HG02884 (cell line): ENCODE results near the gene AUTS2.

Experiments used
- ATAC-seq: cut with Tn5 transposase; IDR thresholded peaks from one replicate; pipeline ENCODE4 v1.9.1; 2021; ENCODE audit warnings: mild to moderate bottlenecking, moderate library complexity; ENCODE audit not compliant: unreplicated experiment

The AUTS2 gene

DNA sequence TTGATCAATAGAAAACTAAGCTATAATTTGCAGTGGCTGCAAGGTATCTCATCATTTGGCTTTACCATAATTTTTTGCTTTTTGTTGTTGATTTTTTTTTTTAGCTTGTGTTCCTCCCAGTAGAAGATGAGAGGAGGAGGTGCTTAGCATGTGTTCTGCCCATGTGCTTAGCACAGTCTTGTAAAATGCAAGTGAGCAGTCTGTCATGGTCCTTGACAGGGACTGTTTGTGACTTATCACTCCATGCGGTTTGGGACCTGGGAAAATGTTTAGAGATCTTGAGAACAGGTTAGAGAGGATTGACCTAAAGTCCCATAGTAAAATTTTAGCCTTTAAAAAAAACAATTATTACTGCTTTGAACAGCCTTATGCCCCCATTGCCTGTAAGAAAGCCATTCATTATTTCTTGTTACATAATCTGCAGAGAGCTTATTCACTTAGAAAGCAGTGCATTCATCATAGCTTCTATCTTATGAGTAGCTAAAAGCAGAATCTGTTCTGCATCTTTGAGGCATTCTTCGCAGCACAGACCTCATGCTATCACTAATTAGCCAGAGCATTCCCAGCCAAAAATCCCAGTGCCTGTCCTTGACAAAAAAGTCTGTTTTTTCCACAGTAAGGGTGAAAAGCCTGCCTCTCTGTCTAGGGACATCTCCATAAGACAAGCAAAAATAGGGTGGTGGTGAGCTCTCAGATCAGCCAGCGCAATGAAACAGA lies 784.9 kb downstream of the AUTS2 start:
- no peak for ATAC-seq

DNA sequence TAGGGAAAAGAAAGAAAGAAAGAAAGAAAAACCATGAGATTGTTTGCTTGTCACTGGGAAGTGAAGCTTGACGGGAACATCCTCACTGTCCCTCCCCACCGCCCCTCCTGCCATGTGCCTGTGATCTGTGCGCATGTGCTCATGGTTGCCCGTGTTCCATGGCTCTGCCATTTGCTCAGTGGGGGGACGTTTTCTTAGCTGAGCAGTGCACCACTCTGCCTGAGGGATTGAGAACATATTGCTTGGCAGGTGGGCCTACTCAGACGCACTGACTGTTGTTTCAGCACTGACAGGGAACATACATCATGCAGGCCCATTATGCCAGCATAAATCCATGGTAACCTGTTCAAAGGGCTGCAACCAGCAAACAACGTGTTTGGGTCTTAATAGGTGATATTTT lies 785.7 kb downstream of the AUTS2 start:
- no peak for ATAC-seq

DNA sequence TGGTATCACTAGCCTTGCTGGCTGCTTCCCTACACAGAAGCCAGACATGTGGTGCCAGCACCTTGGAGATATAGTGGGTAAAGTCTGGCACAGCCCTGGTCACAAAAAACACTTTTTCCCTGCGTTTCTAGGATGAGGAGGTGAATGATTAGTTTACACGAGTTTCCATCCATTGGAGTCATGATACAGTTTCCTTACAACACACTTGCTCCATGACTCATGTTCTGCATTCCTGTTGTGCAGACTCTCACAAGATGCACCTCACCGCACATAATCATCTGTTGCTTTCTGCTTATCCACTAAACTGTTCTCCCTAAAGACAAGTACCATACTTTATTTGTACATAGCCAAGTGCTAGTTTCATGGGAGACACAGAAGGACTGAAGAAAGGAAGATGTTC lies 786.6 kb downstream of the AUTS2 start:
- no peak for ATAC-seq

DNA sequence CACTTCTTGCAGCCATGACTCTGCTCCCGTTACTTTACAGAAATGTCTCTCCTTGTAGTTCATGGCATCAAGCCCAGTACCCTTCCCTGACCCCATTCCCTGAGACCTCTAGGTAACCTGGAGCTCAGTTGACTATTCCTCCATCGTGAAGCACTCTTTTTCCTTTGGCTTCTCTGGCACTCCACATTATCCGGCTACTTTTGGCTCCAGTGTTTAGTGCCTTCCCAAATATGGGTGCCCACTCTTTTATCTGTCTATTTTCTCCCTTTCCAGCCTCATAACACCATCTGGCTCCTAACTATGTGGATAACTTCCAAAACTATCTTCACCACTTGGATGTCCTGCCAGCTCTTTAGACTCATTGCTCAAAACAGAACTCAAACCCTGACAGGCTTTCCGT lies 788.9 kb downstream of the AUTS2 start:
- no peak for ATAC-seq

DNA sequence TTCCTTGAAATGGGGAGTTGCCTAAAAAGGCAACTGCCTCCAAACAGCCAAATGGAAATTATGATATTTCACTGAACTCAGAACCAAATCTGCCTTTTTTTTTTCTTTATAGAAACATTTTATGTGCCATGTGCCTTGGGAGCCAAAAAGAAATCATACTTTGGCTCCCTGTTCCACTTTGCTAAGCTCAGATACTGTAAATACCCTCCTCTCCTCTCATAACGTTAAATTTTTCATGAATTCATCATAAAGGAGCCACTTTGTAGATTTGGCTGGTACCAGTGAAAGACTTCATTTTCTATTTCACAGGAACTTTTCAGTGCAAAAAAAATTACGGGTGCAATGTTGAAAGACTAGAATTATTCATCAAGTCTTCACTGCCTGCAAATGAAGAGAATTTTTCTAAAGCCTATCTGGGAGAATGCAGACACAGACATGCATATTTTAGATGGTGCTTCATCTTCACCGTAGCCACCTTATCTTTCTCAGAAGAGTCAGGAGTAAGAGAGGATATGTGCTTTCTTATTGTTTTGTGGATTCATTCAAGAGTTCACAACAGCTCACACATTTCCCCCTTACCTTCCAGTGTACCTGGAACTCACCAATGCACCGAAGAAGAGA lies 791.4 kb downstream of the AUTS2 start:
- ATAC-seq: no peak

DNA sequence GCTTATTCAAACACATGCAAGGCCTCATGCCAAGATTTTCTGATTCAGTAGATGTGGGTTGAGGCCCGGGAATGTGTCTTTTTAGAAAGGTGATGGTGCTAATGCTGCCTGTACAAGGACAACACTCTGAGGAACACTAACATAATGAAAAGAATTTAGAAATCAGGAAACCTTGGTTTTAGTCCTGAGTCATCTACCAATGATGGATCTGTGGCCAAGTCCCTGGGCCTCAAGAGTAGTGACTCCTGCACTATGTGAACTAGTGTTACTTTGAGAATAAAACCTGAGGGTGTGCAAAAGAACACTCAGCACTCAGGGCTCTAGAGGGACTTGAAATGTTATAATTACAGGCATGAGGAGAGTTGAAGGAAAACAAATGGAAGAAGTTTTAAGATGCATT lies 792.0 kb downstream of the AUTS2 start:
- ATAC-seq: no peak

DNA sequence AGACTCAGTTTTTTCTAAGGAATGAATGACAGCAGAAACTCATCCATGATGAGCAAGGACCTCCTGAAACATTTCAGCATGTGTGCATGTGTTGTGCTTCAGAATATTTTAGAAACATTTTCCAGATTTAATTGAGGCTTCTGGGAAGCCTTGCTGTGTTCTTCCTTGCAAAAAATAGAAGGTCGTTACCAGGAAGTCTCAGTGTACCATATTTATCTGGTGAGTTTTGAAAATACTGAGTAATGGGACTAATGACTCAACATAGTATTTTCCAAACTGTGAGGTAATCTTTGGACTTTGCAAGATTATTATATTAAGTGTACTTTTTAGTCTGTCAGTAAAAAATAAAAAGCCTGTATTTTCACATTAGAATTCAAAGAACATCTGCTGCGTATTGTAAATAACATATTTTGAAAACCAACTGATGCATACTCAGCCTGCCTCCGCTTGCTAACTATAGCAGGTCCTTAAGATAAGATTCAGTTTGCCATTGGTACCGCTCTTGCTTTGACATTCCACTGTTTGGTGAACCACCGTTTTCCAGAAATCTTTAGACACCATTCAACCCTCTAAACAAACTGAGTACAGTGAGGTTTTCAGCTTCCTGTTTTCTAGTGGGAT lies 794.1 kb downstream of the AUTS2 start:
- ATAC-seq: no peak

DNA sequence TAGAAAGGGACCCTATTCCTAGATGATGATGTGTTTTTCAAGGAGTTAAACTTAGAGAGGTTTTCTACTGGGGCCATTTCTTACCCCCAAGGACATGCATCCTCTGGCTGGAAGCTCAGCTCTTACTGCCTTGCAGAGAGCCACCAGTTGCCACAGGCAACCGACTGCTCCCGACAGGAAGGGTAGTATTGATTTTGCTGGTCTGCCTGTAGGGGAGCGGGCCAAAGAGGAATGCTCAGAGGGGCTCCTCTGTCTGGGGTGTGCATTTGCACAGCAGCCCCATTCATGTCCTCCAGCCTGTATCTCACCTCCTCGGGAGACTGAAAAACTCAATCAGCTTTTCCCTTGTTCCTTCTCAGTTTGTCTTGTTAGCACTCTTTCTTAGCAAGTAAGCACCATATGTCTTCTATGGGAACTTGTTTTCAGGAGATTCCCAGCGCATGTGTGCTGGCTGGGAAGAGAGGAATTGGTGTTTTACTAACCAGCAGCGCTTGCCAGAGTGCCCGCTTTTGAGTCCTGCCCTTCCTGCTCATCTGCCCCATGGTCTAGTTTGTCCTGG lies 794.7 kb downstream of the AUTS2 start:
- no peak for ATAC-seq

DNA sequence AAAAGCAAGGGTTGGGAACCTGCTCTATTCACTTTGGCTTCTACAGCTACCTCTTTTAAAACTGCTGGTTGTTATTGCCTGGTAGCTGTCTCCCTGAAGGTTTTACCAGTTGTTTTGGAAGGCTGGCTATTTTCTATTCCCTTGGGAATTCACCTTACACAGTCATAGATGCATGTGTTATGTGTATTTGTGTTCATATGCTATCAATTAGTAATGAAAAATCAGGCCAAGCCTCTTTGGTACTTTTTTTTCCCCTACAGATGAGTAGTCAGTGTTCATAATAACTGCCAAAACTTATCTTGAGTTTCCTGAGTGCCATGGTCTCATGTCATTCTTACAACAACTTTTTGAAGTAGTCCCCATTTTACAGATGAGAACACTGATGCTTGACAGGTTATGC lies 795.7 kb downstream of the AUTS2 start:
- ATAC-seq: no peak

DNA sequence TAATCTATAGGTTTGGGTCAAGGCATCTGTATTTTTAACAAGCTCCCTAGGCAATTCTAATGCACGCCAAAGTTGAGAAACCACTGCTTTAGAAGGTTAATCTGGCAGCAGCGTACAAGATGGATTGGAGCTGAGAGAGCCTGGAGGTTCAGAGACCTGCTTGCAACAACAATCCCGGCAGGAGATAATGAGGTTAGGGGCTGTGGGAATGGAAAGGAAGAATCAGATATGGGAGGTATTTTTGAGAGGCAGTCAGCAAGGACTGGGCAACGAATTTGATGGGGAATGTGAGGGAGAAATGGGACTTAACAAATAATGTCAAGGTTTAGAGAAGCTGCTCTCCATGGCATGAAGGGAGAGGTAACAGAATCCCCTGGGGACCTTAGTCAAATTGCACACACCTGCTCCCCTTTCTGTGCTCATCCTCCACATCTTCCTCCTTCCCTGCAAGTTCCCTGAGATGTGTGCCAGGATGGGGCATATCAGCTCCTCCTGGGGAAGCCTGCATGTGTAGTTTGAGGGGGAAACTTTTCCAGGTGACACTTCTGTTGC lies 802.6 kb downstream of the AUTS2 start:
- ATAC-seq: no peak

DNA sequence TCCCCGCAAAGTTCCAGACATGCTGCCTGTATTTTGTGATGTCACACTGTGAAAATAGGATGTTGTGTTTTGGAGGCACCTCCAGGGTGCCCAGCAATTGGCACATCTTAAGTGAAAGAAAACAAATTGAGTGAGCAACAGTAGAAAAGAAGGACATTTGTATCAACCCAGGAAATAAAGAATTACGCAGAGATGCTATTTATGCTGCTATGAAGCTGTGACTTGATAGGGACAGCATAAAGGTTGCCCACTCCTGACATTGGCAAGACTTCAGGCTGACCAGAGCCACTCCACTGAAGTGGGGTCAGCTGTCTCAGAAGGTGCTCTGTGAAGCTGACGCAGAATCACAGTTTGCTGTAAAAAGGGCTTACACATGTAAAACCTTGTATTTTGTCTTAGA lies 803.8 kb downstream of the AUTS2 start:
- no peak for ATAC-seq

DNA sequence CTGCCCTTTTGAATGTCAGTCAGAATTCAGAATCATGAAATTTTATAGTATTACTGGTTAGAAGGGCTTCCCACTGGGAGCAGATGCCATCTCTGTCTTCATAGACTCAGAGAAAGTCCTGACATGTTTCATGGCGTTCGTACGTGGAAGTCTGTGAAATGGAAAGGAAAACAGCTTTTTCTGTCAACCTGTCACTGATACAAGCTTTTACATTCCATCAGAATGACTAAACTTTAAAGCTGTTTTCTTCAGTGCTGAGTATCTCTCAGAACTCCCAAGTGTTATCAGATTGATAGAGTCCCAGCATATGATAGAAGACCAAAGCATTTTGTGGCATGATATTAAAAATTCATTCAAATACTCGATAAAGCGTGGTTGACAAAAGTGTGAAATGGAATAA lies 807.0 kb downstream of the AUTS2 start:
- ATAC-seq: no peak

DNA sequence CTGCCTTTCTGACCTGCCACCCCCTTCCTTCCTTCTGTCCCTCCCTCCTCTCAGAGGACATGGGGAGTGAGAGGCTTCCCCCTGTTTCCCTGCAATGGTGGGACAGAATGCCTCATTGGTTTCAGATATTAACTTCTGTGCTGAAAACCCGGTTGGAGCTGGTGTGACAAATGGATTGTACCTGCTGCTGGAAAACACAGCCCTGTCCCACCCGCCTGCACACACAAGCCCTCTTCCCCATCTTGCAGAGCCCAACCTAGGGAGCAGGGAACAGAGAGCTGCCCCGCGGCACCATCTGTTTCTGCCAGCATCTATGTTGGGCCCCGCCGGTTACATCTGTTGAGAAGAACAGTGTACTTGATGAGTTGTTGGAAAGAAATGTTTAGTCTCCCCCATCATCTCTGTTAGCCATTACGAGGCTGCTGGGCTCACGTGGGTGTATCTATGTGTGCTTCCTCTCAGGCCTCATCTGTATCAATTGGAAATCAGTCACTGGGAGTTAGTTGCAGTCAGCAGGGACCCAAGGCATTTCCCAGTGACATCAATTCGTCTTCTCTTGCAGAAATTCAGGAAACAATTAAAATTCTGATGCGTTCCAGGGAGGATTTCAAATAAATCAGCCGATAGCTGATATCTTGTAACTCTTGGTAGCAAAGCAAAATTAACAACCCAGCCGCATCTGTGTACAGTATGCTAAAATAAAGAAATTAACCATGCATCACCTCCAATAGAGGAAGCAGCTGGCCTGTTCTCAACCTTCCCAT lies 808.1 kb downstream of the AUTS2 start:
- ATAC-seq: no peak

DNA sequence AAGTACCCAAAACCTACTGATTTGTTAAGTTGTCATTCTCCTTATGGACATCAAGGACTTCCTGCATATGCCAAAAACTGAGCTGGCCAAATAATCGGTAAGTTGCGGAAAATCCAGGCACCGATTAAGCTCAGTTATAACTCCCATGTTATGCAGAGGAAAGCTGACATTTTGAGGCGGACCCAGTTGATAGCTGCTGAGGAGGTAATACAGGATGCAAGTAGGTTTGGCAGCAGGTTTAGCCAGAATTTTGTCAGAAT lies 808.6 kb downstream of the AUTS2 start:
- no peak for ATAC-seq

DNA sequence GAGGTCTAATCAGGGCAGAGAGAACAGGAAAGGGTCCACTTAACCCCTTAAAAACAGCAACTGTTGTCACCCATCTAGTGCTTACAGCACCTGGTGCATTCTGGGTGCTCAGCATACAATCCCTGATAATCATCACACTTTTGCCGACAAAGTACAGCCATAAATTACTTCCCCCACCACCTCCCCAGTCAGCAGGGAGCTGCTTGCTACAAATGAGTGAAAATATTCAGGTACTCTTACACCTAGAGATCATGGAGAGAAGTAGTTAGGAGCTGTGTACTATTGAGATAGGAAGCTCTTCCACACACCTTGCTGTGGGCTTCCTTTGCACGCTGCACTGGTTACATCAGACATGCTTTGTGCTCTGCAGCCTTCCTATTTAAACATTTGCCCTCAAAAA lies 810.2 kb downstream of the AUTS2 start:
- ATAC-seq: no peak

DNA sequence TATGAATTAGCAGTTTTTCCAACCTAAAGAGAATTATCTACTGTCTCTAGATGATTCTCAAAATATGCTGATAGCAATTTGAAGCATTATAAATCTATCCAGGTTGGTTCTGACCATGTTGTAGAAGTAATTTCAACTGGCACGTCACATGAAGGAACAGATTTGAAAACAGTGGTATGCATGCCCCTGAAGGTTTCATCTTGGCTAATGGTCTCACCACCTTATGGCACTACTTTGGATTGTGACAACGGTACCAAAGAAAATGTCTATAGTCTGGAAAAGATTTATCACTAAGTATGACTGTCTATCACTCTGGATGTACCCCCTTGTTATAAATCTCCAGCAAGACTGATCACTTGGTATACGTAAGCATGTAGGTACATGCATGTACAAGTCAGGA lies 810.6 kb downstream of the AUTS2 start:
- no peak for ATAC-seq

DNA sequence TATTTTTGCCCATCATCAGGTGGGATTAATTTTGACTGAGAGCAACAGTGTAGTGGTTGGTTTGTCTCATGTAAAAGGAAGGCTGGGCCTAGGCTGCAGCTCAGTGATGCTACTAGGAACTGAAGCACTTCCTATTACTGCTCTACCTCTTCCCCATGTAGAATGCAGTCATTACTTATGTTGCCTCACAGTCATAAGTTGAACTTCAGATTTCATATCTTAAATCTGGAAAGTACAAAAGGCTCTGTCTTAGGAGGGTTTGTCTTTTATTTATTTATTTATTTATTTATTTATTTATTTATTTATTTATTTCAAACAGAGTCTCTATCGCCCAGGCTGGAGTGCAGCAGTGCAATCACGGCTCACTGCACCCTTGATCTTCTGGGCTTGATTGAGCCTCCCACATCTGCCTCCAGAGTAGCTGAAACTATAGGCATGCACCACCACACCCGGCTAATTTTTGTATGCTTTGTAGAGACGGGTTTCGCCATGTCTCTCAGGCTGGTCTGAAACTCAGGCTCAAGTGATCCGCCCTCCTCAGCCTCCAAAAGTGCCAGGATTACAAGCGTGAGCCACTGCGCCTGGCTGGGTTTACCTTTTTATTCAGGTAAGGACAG lies 812.0 kb downstream of the AUTS2 start:
- ATAC-seq: no peak

DNA sequence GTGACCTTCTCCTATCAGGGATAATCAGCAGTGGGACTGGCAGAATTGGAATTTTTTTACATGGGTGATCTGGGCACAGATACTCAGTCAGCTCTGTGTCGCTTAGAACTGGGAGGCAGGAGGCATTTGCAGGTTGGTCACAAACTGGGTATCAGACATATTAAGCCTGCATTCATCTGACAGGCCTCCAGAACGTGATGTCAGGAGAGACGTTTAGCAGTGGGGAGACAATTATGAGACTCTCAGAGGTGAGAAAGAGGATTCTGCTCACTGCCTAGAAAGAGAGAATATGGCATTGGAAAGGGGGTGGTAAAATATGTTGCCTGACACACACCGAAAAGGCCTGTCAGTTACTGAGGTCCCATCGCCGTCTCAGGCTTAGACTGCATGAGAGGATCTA lies 816.1 kb downstream of the AUTS2 start:
- ATAC-seq: no peak

DNA sequence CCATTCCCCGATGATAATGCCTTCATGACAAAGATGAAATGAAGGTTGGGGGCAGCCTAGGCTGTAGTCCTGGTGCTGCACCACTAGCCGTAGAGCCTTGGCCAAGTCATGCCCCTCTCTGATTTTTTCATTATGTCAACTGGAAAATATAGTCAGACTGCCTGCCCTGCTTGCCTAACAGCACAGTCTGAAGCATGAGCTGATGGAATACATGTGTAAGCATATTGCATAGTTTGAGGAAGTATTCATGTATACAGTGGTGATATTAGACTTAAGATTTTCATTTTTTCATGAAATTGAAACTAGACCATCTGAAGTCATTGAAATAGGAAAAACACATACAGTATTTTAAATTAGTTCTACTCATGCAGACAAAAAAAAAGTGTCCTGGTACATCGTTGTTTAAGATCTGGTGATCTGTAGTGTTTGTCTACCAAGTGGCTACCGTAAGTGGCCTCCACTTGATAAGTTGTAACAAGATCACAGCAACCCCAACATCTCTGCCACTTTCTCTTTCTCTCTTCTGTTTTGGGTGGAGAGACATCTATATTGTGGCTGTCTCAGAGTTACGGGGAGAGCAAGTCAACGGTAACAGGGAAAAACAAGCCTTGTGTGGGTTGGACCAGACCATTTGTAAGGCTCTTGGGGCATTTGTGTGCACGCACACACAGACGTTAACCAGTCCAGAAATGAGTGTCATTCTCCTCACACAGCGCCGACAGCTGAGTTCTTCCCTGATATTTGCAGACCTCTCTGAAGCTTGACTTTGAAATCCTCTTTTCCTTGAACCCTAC lies 817.1 kb downstream of the AUTS2 start:
- peak; percentile 69 for ATAC-seq

DNA sequence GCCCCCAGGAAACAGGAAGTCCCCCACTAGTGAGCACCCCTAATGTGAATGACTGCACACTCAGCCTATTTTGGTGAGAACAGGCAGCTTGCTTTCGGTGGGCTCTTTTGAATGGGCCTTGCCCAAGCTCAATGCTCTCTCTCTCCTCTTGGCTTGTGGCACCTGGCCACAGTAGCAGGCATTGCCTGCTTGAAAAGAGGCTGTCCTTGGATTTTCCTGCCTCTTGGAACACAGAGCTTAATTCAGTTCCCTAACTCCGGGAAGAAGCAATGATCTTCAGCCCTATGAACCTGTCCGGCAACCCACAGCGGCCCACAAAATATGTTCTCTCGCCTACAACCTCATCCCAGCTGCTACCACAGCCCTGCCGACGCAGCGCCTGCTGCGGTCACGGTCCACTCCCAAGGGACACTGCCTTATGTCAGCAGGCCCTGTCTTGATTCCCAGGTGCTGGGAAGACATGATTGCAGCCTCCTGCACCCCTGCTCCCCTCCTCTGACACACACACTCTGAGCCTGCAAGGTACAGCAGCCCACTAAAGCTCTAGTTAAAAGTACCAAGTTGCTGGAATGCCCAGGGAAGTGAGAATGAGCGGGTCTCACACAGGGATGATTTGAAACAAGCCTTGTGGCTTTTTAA lies 818.2 kb downstream of the AUTS2 start:
- peak; percentile 35 for ATAC-seq
